Thoracic aorta (tissue), 2 donors: Measurements from ENCODE around the gene ACO2. TPM values are rescaled to one million over a fixed set of nuclear protein-coding genes. Genes with fewer than 3 reads are reported as not detected.

Experiments
- ATAC-seq: fragments of 150-250 bp; one replicate; pipeline ENCODE4 v1.8.0; 2017; ENCODE audit warnings: low read depth; ENCODE audit not compliant: insufficient number of reproducible peaks, low FRiP score
- DNase-seq: peaks from one replicate; pipeline ENCODE4 v3.0.0-alpha.2; 2020; ENCODE audit warnings: low spot score
- H3K27ac ChIP-seq, 2 donors: fragments of 200-600 bp; sonication (generic); 1 replicate in 1 of 2; 2 replicates in 1 of 2; pipeline ENCODE4 v1.5.1; 2016; ENCODE audit warnings: mild to moderate bottlenecking in 2 of 2, moderate library complexity in 2 of 2
- H3K27me3 ChIP-seq: fragments of 200-600 bp; sonication (generic); replicated peaks from 2 replicates; pipeline ENCODE4 v1.6.0; 2016; ENCODE audit warnings: mild to moderate bottlenecking; ENCODE audit not compliant: insufficient read depth
- H3K36me3 ChIP-seq: fragments of 200-600 bp; sonication (generic); one replicate; pipeline ENCODE4 v1.5.1; 2016
- H3K4me1 ChIP-seq, 2 donors: fragments of 200-600 bp; sonication (generic); 1 replicate in 1 of 2; 2 replicates in 1 of 2; pipeline versions ENCODE4 v1.5.1 to v1.6.0; 2016; ENCODE audit warnings: low read depth in 2 of 2, mild to moderate bottlenecking in 1 of 2; ENCODE audit not compliant: control insufficient read depth in 1 of 2
- H3K4me3 ChIP-seq: fragments of 200-600 bp; sonication (generic); 2 replicates; pipeline ENCODE4 v1.5.1; 2016; ENCODE audit warnings: mild to moderate bottlenecking
- H3K9me3 ChIP-seq: fragments of 200-600 bp; sonication (generic); 2 replicates; pipeline ENCODE4 v1.5.1; 2016
- CTCF ChIP-seq: fragments of 200-600 bp; sonication (generic); IDR thresholded peaks from one replicate; pipeline ENCODE4 v1.5.1; 2019; ENCODE audit warnings: antibody characterized with exemption
- total RNA-seq, 2 donors: library from RNA; depleted of rRNA; stranded (reverse); fragments of >200 nt; gene quantifications; one replicate each; pipeline versions ENCODE4 v1.1.0 to v1.2.3, GENCODE V29; 2016

The ACO2 gene
- total RNA-seq, 2 donors from 2014 or later: 52.1 to 57.8 TPM

- no peak for TF ChIP-seq CTCF
- Histone ChIP-seq H3K36me3 (peaks cover 40% of the 10 kb centered on the region), H3K27me3 (no peaks in the 10 kb centered on the region), H3K4me1 (peaks cover 0 to 11% of the 10 kb centered on the region in 2 donors), H3K27ac (peak overlapping the region; percentile 61 to 64), H3K9me3 (no peaks in the 10 kb centered on the region), H3K4me3 (no peak overlapping the region)
- no peak for DNase-seq
- ATAC-seq: no peak
Measured at GRCh38 chr22:41575533-41575932, 106.6 kb downstream of the ACO2 start.

- Histone ChIP-seq H3K4me1 (peaks cover 0 to 11% of the 10 kb centered on the region in 2 donors), H3K27me3 (no peaks in the 10 kb centered on the region), H3K36me3 (peaks cover 37% of the 10 kb centered on the region), H3K27ac (peak overlapping the region; percentile 34 to 62), H3K9me3 (no peaks in the 10 kb centered on the region), H3K4me3 (no peak overlapping the region)
- TF ChIP-seq CTCF: peak; percentile 76
- no peak for DNase-seq
- ATAC-seq: peak; percentile 70
Measured at GRCh38 chr22:41576877-41577276, 108.0 kb downstream of the ACO2 start.

GRCh38 chr22:41578114-41578513, 109.2 kb downstream of the ACO2 start:
- TF ChIP-seq CTCF: no peak
- Histone ChIP-seq H3K36me3 (peaks cover 39% of the 10 kb centered on the region), H3K27me3 (no peaks in the 10 kb centered on the region), H3K4me1 (peaks cover 0 to 11% of the 10 kb centered on the region in 2 donors), H3K4me3 (no peak overlapping the region), H3K27ac (no peak overlapping the region), H3K9me3 (no peaks in the 10 kb centered on the region)
- ATAC-seq (no peak), DNase-seq (no peak)

Other genes starting within 250 kb of the ACO2 start
- 1 to 10 TPM; 3.2 to 4.9 TPM for gene CHADL, start 228.2 kb upstream of the ACO2 start, total RNA-seq
- gene RANGAP1, start 182.9 kb upstream of the ACO2 start, total RNA-seq: 10 to 100 TPM; 42.0 to 42.7 TPM
- 10 to 100 TPM; 41.2 to 41.7 TPM for gene ZC3H7B, start 167.6 kb upstream of the ACO2 start, total RNA-seq
- 10 to 100 TPM; 21.4 to 23.1 TPM for gene TEF, start 87.2 kb upstream of the ACO2 start, total RNA-seq
- gene TOB2, start 22.3 kb upstream of the ACO2 start, total RNA-seq: 10 to 100 TPM; 45.5 to 56.5 TPM
- gene PHF5A, start 425 bp upstream of the ACO2 start, total RNA-seq: 10 to 100 TPM; 13.8 to 28.7 TPM
- 10 to 100 TPM; 17.6 to 38.1 TPM for gene POLR3H, start 75.4 kb downstream of the ACO2 start, total RNA-seq
- 100 to 1,000 TPM in 1 of 2 donors, 10 to 100 TPM in 1; 73.2 to 112 TPM for gene CSDC2, start 91.9 kb downstream of the ACO2 start, total RNA-seq
- 10 to 100 TPM; 24.9 to 25.3 TPM for gene PMM1, start 120.7 kb downstream of the ACO2 start, total RNA-seq
- 10 to 100 TPM; 21.9 to 22.9 TPM for gene DESI1, start 151.9 kb downstream of the ACO2 start, total RNA-seq
- 100 to 1,000 TPM; 126 to 131 TPM for gene XRCC6, start 152.2 kb downstream of the ACO2 start, total RNA-seq
- gene SNU13, start 219.8 kb downstream of the ACO2 start, total RNA-seq: 10 to 100 TPM; 92.9 to 95.7 TPM
- gene MEI1, start 230.4 kb downstream of the ACO2 start, total RNA-seq: 1 to 10 TPM; 1.8 to 3.8 TPM